GM21529 (cell line): ENCODE data around the gene CTSH.

Experiments
- ATAC-seq: cut with Tn5 transposase; IDR thresholded peaks from one replicate; pipeline ENCODE4 v1.9.1; 2021; ENCODE audit not compliant: unreplicated experiment

Gene CTSH

GRCh38 chr15:78978601-78979179 lies 33.8 kb upstream of the CTSH start:
- no peak for ATAC-seq

DNA sequence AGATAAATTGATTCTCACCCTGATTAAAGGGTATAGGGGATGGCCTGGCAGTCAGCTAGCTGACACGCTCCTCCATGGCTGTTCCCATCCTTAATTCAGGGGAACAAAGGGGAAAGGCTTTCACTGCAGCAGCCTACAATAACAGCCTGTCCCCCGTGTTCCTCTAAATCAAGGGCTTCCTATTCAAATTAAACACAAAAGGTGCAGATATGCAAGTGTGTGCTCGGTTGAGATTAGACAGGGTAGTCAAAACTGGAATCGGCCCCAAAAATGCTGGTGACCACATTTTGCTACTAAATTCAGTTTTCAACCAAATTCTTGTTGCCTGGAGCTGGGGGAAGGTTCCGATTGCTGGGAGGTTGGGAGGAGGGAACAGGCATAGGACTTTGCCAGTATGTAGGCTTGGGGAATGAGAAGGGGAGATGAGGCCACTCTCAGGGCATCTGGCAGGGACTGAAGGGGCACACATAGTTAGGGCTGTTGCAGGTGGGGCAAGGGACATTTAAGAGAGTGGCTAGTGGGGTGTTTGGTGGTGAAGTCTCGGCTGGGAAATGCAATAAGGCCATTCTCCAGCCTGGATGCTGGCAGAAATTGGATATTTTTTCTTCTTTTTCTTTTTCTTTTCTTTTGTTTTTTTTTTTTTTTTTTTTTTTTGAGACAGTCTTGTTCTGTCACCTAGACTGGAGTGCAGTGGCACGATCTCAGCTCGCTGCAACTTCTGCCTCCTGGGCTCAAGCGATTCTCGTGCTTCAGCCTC lies 32.9 kb upstream of the CTSH start:
- peak; percentile 36 for ATAC-seq

DNA sequence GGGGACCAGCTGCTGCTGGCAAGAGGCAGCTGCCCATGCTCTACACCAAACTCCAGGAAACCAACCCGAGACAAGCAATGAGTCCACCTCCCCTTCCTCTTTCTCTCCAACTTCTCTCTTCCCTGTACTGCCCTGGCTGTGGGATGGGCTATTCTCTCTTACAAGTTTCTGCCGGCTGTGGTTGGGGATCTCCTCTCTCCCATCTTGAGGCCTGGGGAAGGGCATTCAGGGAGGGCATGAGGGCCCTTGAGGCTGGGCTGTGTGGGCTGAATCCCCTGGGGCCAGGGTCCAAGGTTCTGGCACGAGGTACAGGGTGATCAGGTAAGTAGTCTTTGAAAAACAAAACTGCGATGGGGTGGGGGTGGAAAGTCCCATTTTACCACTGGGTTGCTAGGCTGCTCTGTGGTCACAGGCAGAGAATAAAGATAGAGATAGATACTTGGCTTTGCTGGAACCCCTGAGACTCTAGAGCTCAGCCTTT lies 32.3 kb upstream of the CTSH start:
- ATAC-seq, result peak; percentile 62

GRCh38 chr15:78976691-78977090 lies 31.8 kb upstream of the CTSH start:
- ATAC-seq, result peak; percentile 7

GRCh38 chr15:78974272-78974918 lies 29.5 kb upstream of the CTSH start:
- no peak for ATAC-seq

GRCh38 chr15:78969687-78970349 lies 25.0 kb upstream of the CTSH start:
- ATAC-seq, result no peak

DNA sequence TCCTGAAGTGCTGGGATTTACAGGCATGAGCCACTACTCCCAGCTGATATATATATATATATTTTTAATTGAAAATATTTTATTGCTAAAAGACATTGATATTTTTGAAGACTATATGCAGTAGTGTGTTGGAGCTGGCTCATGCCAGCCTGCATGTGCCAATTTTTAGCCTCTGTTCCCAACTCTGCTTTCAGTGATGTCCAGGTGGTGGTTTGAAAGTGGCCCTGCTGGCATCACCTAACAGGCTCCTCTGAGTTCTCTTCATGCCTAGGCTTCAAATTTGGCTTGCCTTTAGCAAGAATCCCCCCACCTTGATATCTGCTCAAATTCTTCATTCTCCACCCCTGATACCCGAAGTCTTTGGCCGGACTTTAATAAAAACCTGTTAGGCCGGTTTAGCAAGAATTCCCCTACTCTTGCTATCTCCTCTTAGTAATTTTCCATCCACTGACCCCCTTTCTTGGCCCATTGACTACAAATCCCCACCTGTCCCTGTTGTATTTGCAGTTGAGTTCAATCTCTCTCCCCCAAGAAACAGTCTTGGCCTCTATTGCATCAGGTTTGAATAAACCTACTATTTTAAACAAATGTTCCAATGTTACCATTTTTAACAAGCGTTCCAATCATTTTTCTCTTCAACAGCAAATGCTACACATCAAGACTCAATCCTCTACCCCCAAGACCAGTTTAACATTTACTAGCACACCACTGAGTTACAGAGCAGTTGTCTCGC lies 23.9 kb upstream of the CTSH start:
- ATAC-seq, result no peak

DNA sequence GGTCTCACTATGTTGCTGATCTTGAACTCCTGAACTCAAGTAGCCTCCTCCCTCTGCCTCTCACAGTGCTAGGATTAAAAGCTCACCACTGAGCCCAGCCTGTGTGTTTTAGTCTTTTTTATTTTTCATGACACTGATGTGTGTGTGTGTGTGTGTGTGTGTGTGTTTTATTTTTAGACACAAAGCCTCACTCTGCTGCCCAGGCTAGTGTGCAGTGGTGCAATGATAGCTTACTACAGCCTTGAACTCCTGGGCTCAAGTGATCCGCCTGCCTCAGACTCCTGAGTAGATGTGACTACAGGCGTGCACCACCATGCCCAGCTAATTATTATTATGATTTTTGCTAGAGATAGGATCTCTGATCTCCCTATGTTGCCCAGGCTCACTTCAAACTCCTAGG lies 23.3 kb upstream of the CTSH start:
- ATAC-seq, result no peak

DNA sequence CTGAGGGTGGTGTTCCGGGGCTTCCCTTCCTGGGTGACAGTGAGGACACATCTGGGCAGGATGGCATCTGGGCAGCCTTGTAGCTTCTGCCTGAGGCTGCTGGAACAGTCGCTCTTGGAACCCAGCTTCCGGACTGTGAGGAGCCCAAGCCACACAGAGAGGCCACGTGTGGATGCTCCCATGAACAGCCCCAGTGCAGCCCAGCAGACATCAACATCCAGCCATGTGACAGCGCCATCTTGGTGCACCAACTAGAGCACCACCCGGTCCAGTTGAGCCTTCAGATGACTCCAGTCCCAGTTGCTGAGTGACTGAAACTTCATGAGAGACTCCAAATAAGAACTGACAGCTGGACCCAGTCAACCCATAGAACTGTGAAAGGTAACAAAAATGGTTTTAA lies 15.5 kb upstream of the CTSH start:
- ATAC-seq, result no peak

DNA sequence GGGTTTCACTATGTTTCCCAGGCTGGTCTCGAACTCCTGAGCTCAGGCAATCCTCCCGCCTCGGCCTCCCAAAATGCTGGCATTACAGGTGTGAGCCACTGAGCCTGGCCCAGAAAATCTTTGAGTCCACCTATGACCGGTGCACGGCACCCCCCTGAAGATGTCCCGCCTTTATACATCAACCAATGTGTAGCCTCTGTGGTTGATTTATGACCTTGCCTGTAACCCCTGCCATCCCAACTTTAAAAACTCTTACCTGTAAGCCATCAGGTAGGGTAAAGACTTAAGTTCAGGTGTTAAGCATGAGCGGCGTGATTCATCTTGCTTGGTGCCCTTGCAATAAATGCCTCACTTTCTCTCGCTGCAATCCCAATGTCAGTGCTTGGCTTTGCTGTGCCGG lies 14.5 kb upstream of the CTSH start:
- no peak for ATAC-seq

DNA sequence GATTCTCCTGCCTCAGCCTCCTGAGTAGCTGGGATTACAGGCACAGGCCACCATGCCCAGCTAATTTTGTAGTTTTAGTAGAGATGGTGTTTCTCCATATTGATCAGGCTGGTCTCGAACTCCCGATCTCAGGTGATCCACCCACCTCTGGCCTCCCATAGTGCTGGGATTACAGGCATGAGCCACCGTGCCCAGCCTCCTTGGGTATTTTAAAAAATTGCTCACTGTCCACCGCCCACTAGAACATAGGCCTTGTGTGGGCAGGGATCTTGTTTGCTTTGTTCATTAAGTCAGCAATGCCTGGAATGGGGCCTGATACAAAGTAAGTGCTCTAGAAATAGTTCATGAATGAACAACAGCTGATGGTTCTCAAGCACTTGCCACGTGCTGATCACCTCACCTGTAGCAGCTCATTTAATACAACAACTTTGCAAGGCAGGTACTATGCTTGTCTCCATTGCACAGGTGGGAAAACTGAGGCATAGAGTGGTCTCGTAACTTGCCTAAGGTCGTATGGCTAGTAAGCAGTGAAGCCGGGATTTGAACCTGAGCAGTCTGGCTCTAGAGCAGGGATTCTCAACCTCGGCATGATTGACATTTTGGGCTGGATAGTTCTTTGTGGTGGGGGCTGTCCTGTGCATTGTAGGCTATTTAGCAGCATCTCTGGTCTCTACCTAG lies 12.7 kb upstream of the CTSH start:
- ATAC-seq, result no peak

DNA sequence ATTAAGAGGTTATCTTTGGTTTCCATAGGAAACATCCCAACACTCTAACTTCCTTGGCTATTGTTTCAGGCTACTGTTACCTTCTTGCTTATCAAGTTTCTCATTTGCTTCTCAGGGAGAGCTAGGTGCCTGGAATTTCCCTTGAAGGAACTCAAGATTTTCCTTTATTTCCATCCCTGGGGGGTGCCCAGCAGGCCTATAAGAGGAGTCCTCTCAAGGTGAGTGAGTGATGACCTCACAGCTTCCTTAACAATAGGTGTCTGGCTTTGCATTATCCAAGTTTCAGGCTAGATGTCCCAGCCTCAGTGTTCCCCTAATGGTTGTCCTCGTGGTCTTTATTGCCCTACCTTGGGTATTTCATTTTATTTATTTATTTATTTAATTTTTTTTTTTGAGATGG lies 12.1 kb upstream of the CTSH start:
- no peak for ATAC-seq

GRCh38 chr15:78955355-78955754 lies 10.5 kb upstream of the CTSH start:
- no peak for ATAC-seq

DNA sequence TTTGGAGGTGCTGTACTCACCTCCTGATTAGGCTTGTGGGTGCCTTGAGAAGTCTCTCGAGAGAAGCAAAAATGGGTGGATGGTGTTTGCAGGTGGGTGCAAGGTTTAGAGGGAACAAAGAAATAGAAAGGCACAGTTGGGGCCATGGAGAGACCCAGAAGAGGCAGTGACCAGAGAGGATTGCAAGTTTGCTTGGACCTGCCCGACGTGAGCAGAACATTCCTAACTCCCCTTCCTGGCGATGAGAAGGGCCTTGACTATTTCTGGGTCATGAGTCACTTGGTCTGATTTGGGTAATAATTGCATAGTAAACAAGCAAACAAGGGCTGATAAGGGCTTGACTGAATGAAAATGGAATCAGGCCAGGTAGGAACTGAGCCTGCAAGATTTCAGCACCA lies 7.0 kb upstream of the CTSH start:
- ATAC-seq, result no peak

- ATAC-seq, result no peak
Measured at GRCh38 chr15:78950902-78951840, 6.3 kb upstream of the CTSH start.

DNA sequence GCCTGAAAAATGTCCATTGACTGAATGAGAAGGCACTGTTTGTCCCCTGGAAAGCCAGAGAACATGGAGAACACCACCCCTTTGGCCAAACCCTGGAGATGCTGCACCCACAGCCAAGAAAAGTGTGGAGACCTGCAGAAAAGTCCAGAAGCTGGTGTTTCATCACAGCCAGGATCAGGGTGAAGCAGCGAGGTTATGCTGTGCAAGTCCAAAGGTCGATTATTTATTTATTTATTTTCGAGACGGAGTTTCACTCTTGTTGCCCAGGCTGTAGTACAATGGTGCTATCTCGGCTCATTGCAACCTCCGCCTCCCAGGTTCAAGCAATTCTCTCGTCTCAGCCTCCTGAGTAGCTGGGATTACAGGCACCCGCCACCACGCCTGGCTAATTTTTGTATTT lies 5.5 kb upstream of the CTSH start:
- no peak for ATAC-seq

GRCh38 chr15:78949461-78949860 lies 4.6 kb upstream of the CTSH start:
- ATAC-seq, result no peak

GRCh38 chr15:78947506-78947905 lies 2.7 kb upstream of the CTSH start:
- no peak for ATAC-seq

DNA sequence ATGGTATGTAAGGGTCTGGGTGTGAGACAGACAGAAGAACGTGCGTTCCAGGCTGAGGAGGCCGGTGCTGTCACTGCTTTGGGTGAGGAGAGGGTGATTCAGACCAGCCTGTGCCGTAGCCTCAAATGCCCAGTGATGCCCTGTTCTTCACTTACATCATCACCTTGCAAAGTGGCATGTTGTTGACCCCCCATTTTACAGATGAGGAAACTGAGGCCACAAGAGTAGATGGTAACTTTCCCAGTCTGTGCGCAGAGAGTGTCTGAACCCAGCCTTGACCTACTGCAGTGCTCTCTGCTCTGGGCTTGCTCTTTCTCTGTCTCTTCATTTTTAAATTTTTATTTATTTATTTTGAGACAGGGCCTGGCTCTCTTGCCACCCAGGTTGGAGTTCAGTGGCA lies 1.6 kb upstream of the CTSH start:
- no peak for ATAC-seq
